ENCODE measurements around the gene GRM4.

DNA sequence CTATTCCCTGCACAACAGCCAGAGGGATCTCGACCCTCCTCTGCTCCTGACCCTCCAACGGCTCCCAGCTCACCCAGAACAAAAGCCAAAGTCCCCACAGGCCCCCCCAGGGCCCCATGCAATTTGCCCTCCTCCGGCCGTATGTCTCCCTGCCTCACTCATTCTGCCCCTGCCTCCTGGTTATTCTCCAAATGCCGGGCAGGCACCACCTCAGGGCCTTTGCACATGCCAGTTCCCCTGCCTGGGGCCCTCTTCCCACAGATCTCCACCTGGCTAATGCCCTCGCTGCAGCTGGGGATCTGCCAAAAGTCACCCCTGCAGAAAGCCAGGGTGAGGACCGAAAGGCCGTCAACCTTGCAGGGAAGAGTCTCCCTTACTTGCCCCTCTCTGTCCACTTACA, 66.0 kb downstream of the GRM4 start:
- no peak for TF ChIP-seq CTCF (IDR thresholded peaks at IDR 0.05)
- no peak for TF ChIP-seq POLR2A (IDR thresholded peaks at IDR 0.05)

All from uterus (tissue), 2 donors.